Measurements from ENCODE around the gene PPM1L.

- no peak for TF ChIP-seq EZH2 (IDR thresholded peaks at IDR 0.05; ENCODE audit: borderline replicate concordance, low read depth, low read length, severe bottlenecking)
- TF ChIP-seq, protein P1, sequence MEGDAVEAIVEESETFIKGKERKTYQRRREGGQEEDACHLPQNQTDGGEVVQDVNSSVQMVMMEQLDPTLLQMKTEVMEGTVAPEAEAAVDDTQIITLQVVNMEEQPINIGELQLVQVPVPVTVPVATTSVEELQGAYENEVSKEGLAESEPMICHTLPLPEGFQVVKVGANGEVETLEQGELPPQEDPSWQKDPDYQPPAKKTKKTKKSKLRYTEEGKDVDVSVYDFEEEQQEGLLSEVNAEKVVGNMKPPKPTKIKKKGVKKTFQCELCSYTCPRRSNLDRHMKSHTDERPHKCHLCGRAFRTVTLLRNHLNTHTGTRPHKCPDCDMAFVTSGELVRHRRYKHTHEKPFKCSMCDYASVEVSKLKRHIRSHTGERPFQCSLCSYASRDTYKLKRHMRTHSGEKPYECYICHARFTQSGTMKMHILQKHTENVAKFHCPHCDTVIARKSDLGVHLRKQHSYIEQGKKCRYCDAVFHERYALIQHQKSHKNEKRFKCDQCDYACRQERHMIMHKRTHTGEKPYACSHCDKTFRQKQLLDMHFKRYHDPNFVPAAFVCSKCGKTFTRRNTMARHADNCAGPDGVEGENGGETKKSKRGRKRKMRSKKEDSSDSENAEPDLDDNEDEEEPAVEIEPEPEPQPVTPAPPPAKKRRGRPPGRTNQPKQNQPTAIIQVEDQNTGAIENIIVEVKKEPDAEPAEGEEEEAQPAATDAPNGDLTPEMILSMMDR (IDR thresholded peaks at IDR 0.05; ENCODE audit: borderline replicate concordance, extremely low read depth, low read length, poor library complexity, severe bottlenecking): no peak
Measured at GRCh38 chr3:160893207-160893606, 137.2 kb downstream of the PPM1L start.
